Measurements from ENCODE around the gene ITPA. TPM values are rescaled to one million over a fixed set of nuclear protein-coding genes. Genes with fewer than 3 reads are reported as not detected.

The ITPA gene
- total RNA-seq, 1 experiment from 2014 or later: 77.3 TPM

- CTCF ChIA-PET: no interaction called here
- POLR2A ChIA-PET: no interaction called here
These were observed 53.3 kb downstream of the ITPA start for GRCh38 chr20:3262566-3262965.

More at GRCh38 chr20:3262566-3262965, 53.3 kb downstream of the ITPA start:
- Histone ChIP-seq H4K20me1 (ENCODE audit: insufficient read depth) (no peaks in the 10 kb centered on the region), H3K27me3 (ENCODE audit: insufficient read depth, low read length) (no peaks in the 10 kb centered on the region), H3K9me2 (ENCODE audit: insufficient read depth) (no peaks in the 10 kb centered on the region), H3K9ac (ENCODE audit: low read length) (no peak overlapping the region), H3K4me3 (replicated peaks in 1 of 2; ENCODE audit: low read depth in 1 of 2, low read length in 2 of 2) (no peak overlapping the region), H3K27ac (ENCODE audit: low read depth, low read length) (no peak overlapping the region), H3K4me1 (ENCODE audit: control insufficient read depth in 1 of 2, insufficient read depth in 2 of 2, low read length in 2 of 2) (no peaks in the 10 kb centered on the region), H3K79me2 (ENCODE audit: insufficient read depth, low read length) (no peaks in the 10 kb centered on the region), H3K9me3 (ENCODE audit: control insufficient read depth in 1 of 2, insufficient read depth in 1 of 2, low read depth in 1 of 2, low read length in 2 of 2) (no peaks in the 10 kb centered on the region), H2AFZ (ENCODE audit: low read depth, low read length, poor library complexity, severe bottlenecking) (no peak overlapping the region), H3K4me2 (ENCODE audit: low read length) (no peak overlapping the region), H3K36me3 (ENCODE audit: control insufficient read depth in 1 of 2, insufficient read depth in 2 of 2, low read length in 2 of 2) (no peaks in the 10 kb centered on the region)
- RAD21 ChIA-PET (ENCODE audit: low non-redundant PET in 1 of 2, low total read pairs in 2 of 2, uncharacterized antibody in 2 of 2, unreplicated experiment in 2 of 2): no interaction called here
- TF ChIP-seq SRF (IDR thresholded peaks at IDR 0.05; ENCODE audit: low read depth): no peak
- TF ChIP-seq ZBTB33 (IDR thresholded peaks at IDR 0.05; ENCODE audit: extremely low read depth, insufficient replicate concordance, low read length): no peak
- TF ChIP-seq ELF1 (IDR thresholded peaks at IDR 0.05; ENCODE audit: borderline replicate concordance, low read depth): no peak
- TF ChIP-seq, protein P1, sequence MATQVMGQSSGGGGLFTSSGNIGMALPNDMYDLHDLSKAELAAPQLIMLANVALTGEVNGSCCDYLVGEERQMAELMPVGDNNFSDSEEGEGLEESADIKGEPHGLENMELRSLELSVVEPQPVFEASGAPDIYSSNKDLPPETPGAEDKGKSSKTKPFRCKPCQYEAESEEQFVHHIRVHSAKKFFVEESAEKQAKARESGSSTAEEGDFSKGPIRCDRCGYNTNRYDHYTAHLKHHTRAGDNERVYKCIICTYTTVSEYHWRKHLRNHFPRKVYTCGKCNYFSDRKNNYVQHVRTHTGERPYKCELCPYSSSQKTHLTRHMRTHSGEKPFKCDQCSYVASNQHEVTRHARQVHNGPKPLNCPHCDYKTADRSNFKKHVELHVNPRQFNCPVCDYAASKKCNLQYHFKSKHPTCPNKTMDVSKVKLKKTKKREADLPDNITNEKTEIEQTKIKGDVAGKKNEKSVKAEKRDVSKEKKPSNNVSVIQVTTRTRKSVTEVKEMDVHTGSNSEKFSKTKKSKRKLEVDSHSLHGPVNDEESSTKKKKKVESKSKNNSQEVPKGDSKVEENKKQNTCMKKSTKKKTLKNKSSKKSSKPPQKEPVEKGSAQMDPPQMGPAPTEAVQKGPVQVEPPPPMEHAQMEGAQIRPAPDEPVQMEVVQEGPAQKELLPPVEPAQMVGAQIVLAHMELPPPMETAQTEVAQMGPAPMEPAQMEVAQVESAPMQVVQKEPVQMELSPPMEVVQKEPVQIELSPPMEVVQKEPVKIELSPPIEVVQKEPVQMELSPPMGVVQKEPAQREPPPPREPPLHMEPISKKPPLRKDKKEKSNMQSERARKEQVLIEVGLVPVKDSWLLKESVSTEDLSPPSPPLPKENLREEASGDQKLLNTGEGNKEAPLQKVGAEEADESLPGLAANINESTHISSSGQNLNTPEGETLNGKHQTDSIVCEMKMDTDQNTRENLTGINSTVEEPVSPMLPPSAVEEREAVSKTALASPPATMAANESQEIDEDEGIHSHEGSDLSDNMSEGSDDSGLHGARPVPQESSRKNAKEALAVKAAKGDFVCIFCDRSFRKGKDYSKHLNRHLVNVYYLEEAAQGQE (IDR thresholded peaks at IDR 0.05; ENCODE audit: low read depth): no peak
- no peak for TF ChIP-seq POLR2AphosphoS5 (IDR thresholded peaks at IDR 0.05; ENCODE audit: low read depth, low read length)
- no peak for TF ChIP-seq FOSL1 (IDR thresholded peaks at IDR 0.05; ENCODE audit: low read depth)
- no peak for TF ChIP-seq CTCF (IDR thresholded peaks at IDR 0.05 in 2 of 3, conservative IDR thresholded peaks at IDR 0.05 in 1 of 3; ENCODE audit: borderline replicate concordance in 1 of 3, insufficient read depth in 1 of 3, low read depth in 2 of 3, low read length in 2 of 3)
- TF ChIP-seq, protein P2, sequence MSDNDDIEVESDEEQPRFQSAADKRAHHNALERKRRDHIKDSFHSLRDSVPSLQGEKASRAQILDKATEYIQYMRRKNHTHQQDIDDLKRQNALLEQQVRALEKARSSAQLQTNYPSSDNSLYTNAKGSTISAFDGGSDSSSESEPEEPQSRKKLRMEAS (IDR thresholded peaks at IDR 0.05): no peak
- TF ChIP-seq SP1 (IDR thresholded peaks at IDR 0.05; ENCODE audit: low read depth): no peak
- TF ChIP-seq JUND (IDR thresholded peaks at IDR 0.05): no peak
- no peak for TF ChIP-seq YY1 (IDR thresholded peaks at IDR 0.05; ENCODE audit: extremely low read depth, insufficient replicate concordance, low read depth, low read length)
- TF ChIP-seq EZH2phosphoT487 (IDR thresholded peaks at IDR 0.05; ENCODE audit: borderline replicate concordance): no peak
- TF ChIP-seq POLR2A (IDR thresholded peaks at IDR 0.05; ENCODE audit: borderline replicate concordance, extremely low read depth, insufficient read depth, insufficient read length): no peak
- TF ChIP-seq CBX3 (IDR thresholded peaks at IDR 0.05; ENCODE audit: low read depth): no peak
- no TSS peak for BruUV-seq (replicated peaks)
- no peak for ATAC-seq
- intact Hi-C loops (cut with micrococcal nuclease): no loop called here
- no peak for DNase-seq (ENCODE audit: low read depth, low spot score)

Measured in HCT116 (cell line).